HepG2 (cell line): Measurements from ENCODE around the gene SNED1. TPM values are rescaled to one million over a fixed set of nuclear protein-coding genes. Genes with fewer than 3 reads are reported as not detected.

Experiments used
- ATAC-seq: fragments of 200-7000 bp; cut with Tn5 transposase; 3 replicates; pipeline ENCODE4 v1.9.1; 2020; ENCODE audit warnings: mild to moderate bottlenecking, moderate library complexity
- BruUV-seq: library from RNA; stranded (reverse); fragments of 400-500 nt; replicated peaks from 2 replicates; lab custom pipeline; 2021; lab: Mats Ljungman, UMichigan
- CTCF ChIA-PET: fragments of 300-600 bp; formaldehyde crosslinking; extraction: SDS; loops from one replicate; lab custom pipeline; 2021; ENCODE audit warnings: low total read pairs, inconsistent platforms, low intra/inter-chr PET ratio; lab: Yijun Ruan, JAX
- POLR2A ChIA-PET: fragments of 350-600 bp; sonication (Branson Sonifier 250); formaldehyde crosslinking; loops from one replicate; lab custom pipeline; 2020; ENCODE audit warnings: antibody characterized with exemption, inconsistent platforms; lab: Yijun Ruan, JAX
- DNase-seq: peaks from one replicate; pipeline ENCODE4 v3.0.0-alpha.2; 2015; ENCODE audit warnings: low spot score
- FAIRE-seq: peaks from 3 replicates; lab custom pipeline; 2011; peaks lifted over from hg19 to GRCh38; lab: Jason Lieb, UNC
- H2AFZ ChIP-seq: one replicate; pipeline ENCODE4 v1.6.1; 2011; ENCODE audit warnings: low read length, inconsistent platforms
- H3K27ac ChIP-seq: fragments of 300-600 bp; 3 replicates; pipeline ENCODE4 v1.8.0; 2011; ENCODE audit warnings: mixed run types, mild to moderate bottlenecking, mixed read lengths, low read length, inconsistent platforms; ENCODE audit not compliant: insufficient read depth; ENCODE audit errors: extremely low read length
- H3K27me3 ChIP-seq, 2 experiments: fragments of 200-600 bp in 1 of 2; 2 replicates in 1 of 2; 3 replicates in 1 of 2; pipeline versions ENCODE4 v1.6.0 to v1.8.0; 2011; ENCODE audit warnings: low read length in 2 of 2, mild to moderate bottlenecking in 2 of 2, moderate library complexity in 2 of 2, inconsistent platforms in 1 of 2; ENCODE audit not compliant: insufficient read depth in 2 of 2, control insufficient read depth in 1 of 2
- H3K36me3 ChIP-seq, 2 experiments: fragments of 200-600 bp in 1 of 2; replicated peaks in 1 of 2; 2 replicates in 1 of 2; 3 replicates in 1 of 2; pipeline versions ENCODE4 v1.5.1 to v1.8.0; 2011; ENCODE audit warnings: low read length in 2 of 2, inconsistent platforms in 1 of 2; ENCODE audit not compliant: insufficient read depth in 2 of 2, control insufficient read depth in 1 of 2
- H3K4me1 ChIP-seq: 2 replicates; pipeline ENCODE4 v1.5.1; 2012; ENCODE audit warnings: low read length, inconsistent platforms; ENCODE audit not compliant: insufficient read depth
- H3K4me2 ChIP-seq: 2 replicates; pipeline ENCODE4 v1.6.0; 2011; ENCODE audit warnings: low read depth, low read length, inconsistent platforms
- H3K4me3 ChIP-seq, 3 experiments: fragments of 200-600 bp in 1 of 3; sonication (generic), shearing (Covaris generic) in 1 of 3; replicated peaks in 1 of 3; 2 replicates each; pipeline ENCODE4 v1.5.1; 2011 to 2016; ENCODE audit warnings: low read length in 3 of 3, inconsistent platforms in 2 of 3, low read depth in 2 of 3, mild to moderate bottlenecking in 2 of 3, control low read depth in 1 of 3, mixed read lengths in 1 of 3; ENCODE audit not compliant: insufficient read depth in 1 of 3
- H3K79me2 ChIP-seq: one replicate; pipeline ENCODE4 v1.6.1; 2011; ENCODE audit warnings: low read length, inconsistent platforms; ENCODE audit not compliant: insufficient read depth
- H3K9ac ChIP-seq: 2 replicates; pipeline ENCODE4 v1.6.0; 2011; ENCODE audit warnings: mild to moderate bottlenecking, low read depth, low read length, inconsistent platforms; ENCODE audit not compliant: insufficient read depth
- H3K9me3 ChIP-seq: 2 replicates; pipeline ENCODE4 v1.5.1; 2012; ENCODE audit warnings: mild to moderate bottlenecking, low read length
- H4K20me1 ChIP-seq: 2 replicates; pipeline ENCODE4 v1.6.0; 2011; ENCODE audit warnings: inconsistent platforms, mild to moderate bottlenecking, low read length, moderate library complexity; ENCODE audit not compliant: insufficient read depth
- ATF4 ChIP-seq, 2 experiments: fragments of 450-650 bp in 1 of 2; sonication (generic) in 1 of 2; formaldehyde crosslinking; IDR thresholded peaks; 2 replicates each; pipeline versions ENCODE4 v1.5.0 to v1.8.0; 2020 to 2022; ENCODE audit warnings: mild to moderate bottlenecking in 1 of 2, missing genetic modification reagents in 1 of 2
- ATF7 ChIP-seq, 2 experiments: fragments of 450-650 bp in 1 of 2; sonication (generic) in 1 of 2; formaldehyde crosslinking in 1 of 2; IDR thresholded peaks; 2 replicates each; pipeline versions ENCODE4 v1.4.0 to v1.6.1; 2016 to 2020; ENCODE audit warnings: antibody characterized with exemption in 1 of 2, mild to moderate bottlenecking in 1 of 2, missing genetic modification reagents in 1 of 2
- CHD2 ChIP-seq: IDR thresholded peaks from 2 replicates; pipeline ENCODE4 v1.6.1; 2011; ENCODE audit warnings: low read depth, low read length, improper control_type of control experiment
- CREB1 ChIP-seq, 2 experiments: fragments of 450-650 bp in 1 of 2; IDR thresholded peaks; 2 replicates each; pipeline ENCODE4 v1.6.1; 2016 to 2017; ENCODE audit warnings: control low read depth in 1 of 2, mild to moderate bottlenecking in 1 of 2, missing compliant biosample characterization in 1 of 2, missing genetic modification characterization in 1 of 2
- HIVEP1 ChIP-seq: sonication (generic); formaldehyde crosslinking; IDR thresholded peaks from 2 replicates; pipeline ENCODE4 v1.4.0; 2020; ENCODE audit warnings: mild to moderate bottlenecking, missing genetic modification reagents
- JUNB ChIP-seq: sonication (generic); formaldehyde crosslinking; IDR thresholded peaks from 2 replicates; pipeline ENCODE4 v1.8.0; 2022; ENCODE audit warnings: missing genetic modification reagents, mild to moderate bottlenecking, borderline replicate concordance
- KMT2B ChIP-seq: IDR thresholded peaks from 2 replicates; pipeline ENCODE4 v1.6.1; 2016; ENCODE audit warnings: missing genetic modification reagents, missing compliant biosample characterization
- MAFK ChIP-seq, 2 experiments: IDR thresholded peaks in 1 of 2; conservative IDR thresholded peaks in 1 of 2; 2 replicates each; pipeline ENCODE4 v1.6.1; 2011; ENCODE audit warnings: improper control_type of control experiment in 2 of 2, low read length in 2 of 2
- NAIF1 ChIP-seq: sonication (generic); formaldehyde crosslinking; IDR thresholded peaks from 2 replicates; pipeline ENCODE4 v1.5.0; 2020; ENCODE audit warnings: mild to moderate bottlenecking, missing genetic modification reagents, borderline replicate concordance
- RAD51 ChIP-seq: fragments of 450-650 bp; IDR thresholded peaks from 2 replicates; pipeline ENCODE4 v1.6.1; 2016; ENCODE audit warnings: borderline replicate concordance
- SMC3 ChIP-seq: IDR thresholded peaks from 2 replicates; pipeline ENCODE4 v1.6.1; 2011; ENCODE audit warnings: low read length, improper control_type of control experiment
- TBX3 ChIP-seq: fragments of 450-650 bp; IDR thresholded peaks from 2 replicates; pipeline ENCODE4 v1.6.1; 2017; ENCODE audit warnings: antibody characterized with exemption, mild to moderate bottlenecking, inconsistent platforms, borderline replicate concordance
- TCF7 ChIP-seq: sonication (generic); IDR thresholded peaks from 2 replicates; pipeline ENCODE4 v1.6.1; 2016; ENCODE audit warnings: antibody characterized with exemption, low read depth
- TRIM22 ChIP-seq: fragments of 450-650 bp; IDR thresholded peaks from 2 replicates; pipeline ENCODE4 v1.6.1; 2017
- ZNF143 ChIP-seq: sonication (generic); formaldehyde crosslinking; IDR thresholded peaks from 2 replicates; pipeline ENCODE4 v1.4.0; 2020; ENCODE audit warnings: missing genetic modification reagents
- ZNF614 ChIP-seq: IDR thresholded peaks from 2 replicates; pipeline ENCODE4 v1.6.1; 2018; ENCODE audit warnings: missing biosample characterization, missing genetic modification reagents, inconsistent platforms, borderline replicate concordance
- WGBS: methylation state at CpG from one replicate; pipeline ENCODE4 v1.1.6; 2017; ENCODE audit warnings: low lambda C conversion rate; 5-methylcytosine and 5-hydroxymethylcytosine counted together
- in situ Hi-C: cut with HindIII; loops from 2 replicates; pipeline ENCODE4 v1.10.0; 2017; ENCODE audit warnings: low pct_unique_long_range_greater_than_20kb; ENCODE audit not compliant: extremely low pct_ligation_motif_present
- intact Hi-C: fragments of 100-400 bp; cut with micrococcal nuclease; formaldehyde crosslinking; loops from one replicate; pipeline ENCODE4 v1.10.0; 2022; ENCODE audit not compliant: unreplicated experiment
- polyA plus RNA-seq, 8 experiments: library from polyadenylated mRNA; depleted of rRNA in 3 of 8; stranded (reverse) in 7 of 8; unstranded in 1 of 8; fragments of >200 nt; fragmentation: Illumina TruSeq in 4 of 8; extraction: Trizol in 4 of 8; gene quantifications; 2 replicates each; pipeline versions ENCODE4 v1.2.1 to v1.2.3, GENCODE V29; 2011 to 2016; ENCODE audit warnings: low read depth in 4 of 8, missing spikeins in 1 of 8, mixed read lengths in 1 of 8; ENCODE audit not compliant: insufficient read depth in 1 of 8
- total RNA-seq, 5 experiments: library from RNA; depleted of rRNA; stranded (reverse); fragments of >200 nt; fragmentation: Illumina TruSeq; extraction: Trizol; gene quantifications; 2 replicates each; pipeline ENCODE4 v1.2.3, GENCODE V29; 2016; ENCODE audit warnings: low read depth in 1 of 5
- TF ChIP-seq, protein P1 (sequence below): IDR thresholded peaks from 2 replicates; pipeline ENCODE4 v1.6.1; 2012; ENCODE audit warnings: low read depth, low read length, improper control_type of control experiment

The SNED1 gene
- total and polyA plus RNA-seq, 2 of the 13 experiments (the other 11 are each of a cell fraction or from before 2014, with no cell fraction given): 0.15 to 0.65 TPM

GRCh38 chr2:240972636-240973521 is 25.5 kb upstream of the SNED1 start (continued):
- no peak for TF ChIP-seq ZNF143 (CRISPR knock-in tag)
- TF ChIP-seq SMC3: no peak
- no peak for TF ChIP-seq TCF7
- TF ChIP-seq TRIM22: no peak
- TF ChIP-seq JUNB: no peak
- no peak for TF ChIP-seq HIVEP1

DNA sequence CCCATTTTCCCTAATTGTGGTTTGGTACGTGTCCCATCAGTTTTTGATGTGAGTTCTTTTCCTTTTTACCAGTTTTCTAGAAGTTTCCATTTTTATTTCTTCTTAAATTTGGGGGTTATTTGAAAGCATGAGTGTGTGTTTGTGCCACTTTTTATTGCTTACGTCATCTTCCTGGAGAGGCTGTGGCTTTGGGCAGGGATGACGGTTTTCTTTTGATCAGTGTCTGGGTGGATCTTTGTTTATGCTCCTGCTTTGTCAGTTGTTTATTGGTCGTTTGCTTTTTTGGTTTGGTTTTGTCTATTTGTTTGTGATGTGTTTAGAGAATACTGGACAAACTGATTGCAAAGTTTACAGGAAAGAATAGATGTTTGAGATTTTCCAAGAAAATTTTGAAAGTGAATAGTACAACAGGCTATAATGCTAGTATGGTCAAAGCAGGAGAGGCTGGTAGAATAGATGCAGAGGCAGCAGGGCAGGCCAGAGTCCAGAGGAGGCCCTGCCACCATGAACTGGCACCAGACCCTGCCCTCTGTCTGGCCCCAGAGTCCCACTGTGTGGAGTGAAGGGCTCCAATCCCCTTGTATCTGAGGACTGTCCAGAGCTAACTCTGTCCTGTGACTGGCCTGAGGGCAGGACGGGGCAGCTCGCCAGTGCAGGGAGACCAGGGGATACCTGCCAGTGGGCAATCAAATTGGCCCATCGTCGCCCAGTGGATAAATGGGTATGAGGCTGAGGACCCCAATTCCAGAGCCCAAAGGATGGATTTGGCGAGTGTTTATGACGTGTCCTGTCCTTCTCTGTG is 23.4 kb upstream of the SNED1 start:
- no peak; the same call in 2 of the 3 replicates for ATAC-seq
- TF ChIP-seq MAFK (conservative IDR thresholded peaks at IDR 0.05 in 1 of 2, IDR thresholded peaks at IDR 0.05 in 1 of 2; ENCODE audit: low read length in 2 of 2): peak in 1 of 2 experiments; percentile 27; a peak in 2 of 4 replicates
- TF ChIP-seq KMT2B: no peak
- no peak for TF ChIP-seq TBX3
- TF ChIP-seq RAD51: no peak
- no peak for TF ChIP-seq ATF4 (CRISPR knock-in tag; IDR thresholded peaks at IDR 0.05)
- TF ChIP-seq ATF7 (IDR thresholded peaks at IDR 0.05): peak; percentile 94
- no peak for TF ChIP-seq ATF7 (CRISPR knock-in tag; IDR thresholded peaks at IDR 0.05)
- TF ChIP-seq ZNF614 (CRISPR knock-in tag): no peak
- TF ChIP-seq, protein P1, sequence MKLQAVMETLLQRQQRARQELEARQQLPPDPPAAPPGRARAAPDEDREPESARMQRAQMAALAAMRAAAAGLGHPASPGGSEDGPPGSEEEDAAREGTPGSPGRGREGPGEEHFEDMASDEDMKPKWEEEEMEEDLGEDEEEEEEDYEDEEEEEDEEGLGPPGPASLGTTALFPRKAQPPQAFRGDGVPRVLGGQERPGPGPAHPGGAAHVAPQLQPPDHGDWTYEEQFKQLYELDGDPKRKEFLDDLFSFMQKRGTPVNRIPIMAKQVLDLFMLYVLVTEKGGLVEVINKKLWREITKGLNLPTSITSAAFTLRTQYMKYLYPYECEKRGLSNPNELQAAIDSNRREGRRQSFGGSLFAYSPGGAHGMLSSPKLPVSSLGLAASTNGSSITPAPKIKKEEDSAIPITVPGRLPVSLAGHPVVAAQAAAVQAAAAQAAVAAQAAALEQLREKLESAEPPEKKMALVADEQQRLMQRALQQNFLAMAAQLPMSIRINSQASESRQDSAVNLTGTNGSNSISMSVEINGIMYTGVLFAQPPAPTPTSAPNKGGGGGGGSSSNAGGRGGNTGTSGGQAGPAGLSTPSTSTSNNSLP: no peak
- peak; percentile 87 for TF ChIP-seq CREB1 (IDR thresholded peaks at IDR 0.05)
- no peak for TF ChIP-seq CREB1 (CRISPR knock-in tag; IDR thresholded peaks at IDR 0.05)
- no peak for TF ChIP-seq NAIF1 (CRISPR knock-in tag)
- no peak for TF ChIP-seq CHD2

More for the DNA sequence above, 23.4 kb upstream of the SNED1 start:
- ChIA-PET POLR2A (interaction anchor here (0.9 kb wide), 1 partner anchor 9 kb away, joined by 3 read pairs; no protein-coding TSS in a partner anchor), CTCF (no interaction called here)
- 35% methylated on average over 10 of the region's 10 CpGs for WGBS
- Histone ChIP-seq H3K9me3 (no peaks in the 10 kb centered on the region), H3K79me2 (no peaks in the 10 kb centered on the region), H3K4me1 (peaks cover 13% of the 10 kb centered on the region), H4K20me1 (no peaks in the 10 kb centered on the region), H3K9ac (no peak overlapping the region), H3K27ac (no peak overlapping the region), H2AFZ (no peak overlapping the region), H3K4me2 (no peak overlapping the region), H3K4me3 (no peak overlapping the region), H3K36me3 (no peaks in the 10 kb centered on the region), H3K27me3 (peaks cover 9 to 48% of the 10 kb centered on the region in 2 experiments; a peak in 4 of 5 replicates)
- BruUV-seq: no TSS peak
- FAIRE-seq: no peak
- no peak for DNase-seq
- intact Hi-C loops: no loop called here
- in situ Hi-C loops: no loop called here
